Mesothelial cell of epicardium (in vitro differentiated cells): Measurements from ENCODE around the gene CHRDL2. TPM values are rescaled to one million over a fixed set of nuclear protein-coding genes. Genes with fewer than 3 reads are reported as not detected.

ENCODE experiments used
- DNase-seq, 2 experiments: peaks; one replicate each; pipeline ENCODE4 v3.0.0; 2021; ENCODE audit warnings: low spot score in 2 of 2; ENCODE audit not compliant: unreplicated experiment in 2 of 2
- H3K27ac Mint-ChIP-seq: 2 replicates; pipeline ENCODE4 v1.8.0; 2021; ENCODE audit warnings: mixed read lengths
- H3K27me3 Mint-ChIP-seq: 2 replicates; pipeline ENCODE4 v1.8.0; 2021; ENCODE audit warnings: low read depth, mixed read lengths
- H3K36me3 Mint-ChIP-seq: 2 replicates; pipeline ENCODE4 v1.8.0; 2021; ENCODE audit warnings: mixed read lengths
- H3K4me1 Mint-ChIP-seq: 2 replicates; pipeline ENCODE4 v1.8.0; 2021; ENCODE audit warnings: mixed read lengths
- H3K4me3 Mint-ChIP-seq: 2 replicates; pipeline ENCODE4 v1.8.0; 2021; ENCODE audit warnings: mild to moderate bottlenecking, moderate library complexity, mixed read lengths
- H3K9me3 Mint-ChIP-seq: 2 replicates; pipeline ENCODE4 v1.8.0; 2021; ENCODE audit warnings: mixed read lengths
- CTCF ChIP-seq: fragments of 200-600 bp; sonication (generic); IDR thresholded peaks from one replicate; pipeline ENCODE4 v1.5.0; 2021; ENCODE audit warnings: antibody characterized with exemption; ENCODE audit not compliant: unreplicated experiment
- total RNA-seq: library from RNA; stranded (reverse); gene quantifications from 3 replicates; pipeline ENCODE4 v1.2.1, GENCODE V29; 2021

The CHRDL2 gene
- total RNA-seq, 1 donor from 2014 or later: 0.65 TPM

GRCh38 chr11:74734559-74734925 lies 3.3 kb upstream of the CHRDL2 start:
- H3K27me3 Mint-ChIP-seq: peaks cover 75% of the 10 kb centered on the region
- H3K36me3 Mint-ChIP-seq: no peaks in the 10 kb centered on the region
- H3K27ac Mint-ChIP-seq: no peak overlapping the region
- no peak overlapping the region for H3K4me3 Mint-ChIP-seq
- H3K4me1 Mint-ChIP-seq: peaks cover 4% of the 10 kb centered on the region
- no peak for DNase-seq
- no peak for TF ChIP-seq CTCF
- H3K9me3 Mint-ChIP-seq: no peaks in the 10 kb centered on the region

GRCh38 chr11:74730571-74731260 lies 510 bp downstream of the CHRDL2 start:
- H3K4me1 Mint-ChIP-seq: peaks cover 4% of the 10 kb centered on the region
- no peak for DNase-seq
- TF ChIP-seq CTCF: no peak
- no peaks in the 10 kb centered on the region for H3K36me3 Mint-ChIP-seq
- no peaks in the 10 kb centered on the region for H3K9me3 Mint-ChIP-seq
- no peak overlapping the region for H3K27ac Mint-ChIP-seq
- peak overlapping the region; percentile 55 for H3K4me3 Mint-ChIP-seq
- peaks cover 89% of the 10 kb centered on the region for H3K27me3 Mint-ChIP-seq

- H3K36me3 Mint-ChIP-seq: no peaks in the 10 kb centered on the region
- H3K27me3 Mint-ChIP-seq: peaks cover 88% of the 10 kb centered on the region
- peaks cover 4% of the 10 kb centered on the region for H3K4me1 Mint-ChIP-seq
- DNase-seq: no peak
- H3K9me3 Mint-ChIP-seq: no peaks in the 10 kb centered on the region
- H3K27ac Mint-ChIP-seq: no peak overlapping the region
- no peak overlapping the region for H3K4me3 Mint-ChIP-seq
- TF ChIP-seq CTCF: no peak
These were observed 1.8 kb downstream of the CHRDL2 start for GRCh38 chr11:74729397-74729796.

- Mint-ChIP-seq H3K4me3 (no peak overlapping the region), H3K4me1 (no peaks in the 10 kb centered on the region), H3K27me3 (peaks cover 85% of the 10 kb centered on the region), H3K27ac (no peak overlapping the region), H3K9me3 (no peaks in the 10 kb centered on the region), H3K36me3 (no peaks in the 10 kb centered on the region)
- TF ChIP-seq CTCF: peak; percentile 81
- DNase-seq: peak in 1 of 2 experiments; percentile 75
These were observed 4.6 kb downstream of the CHRDL2 start for GRCh38 chr11:74726547-74727182.

GRCh38 chr11:74725701-74726100 lies 5.5 kb downstream of the CHRDL2 start:
- no peak for TF ChIP-seq CTCF
- no peak overlapping the region for H3K27ac Mint-ChIP-seq
- no peak for DNase-seq
- H3K4me3 Mint-ChIP-seq: no peak overlapping the region
- peaks cover 5% of the 10 kb centered on the region for H3K4me1 Mint-ChIP-seq
- no peaks in the 10 kb centered on the region for H3K9me3 Mint-ChIP-seq
- H3K36me3 Mint-ChIP-seq: no peaks in the 10 kb centered on the region
- H3K27me3 Mint-ChIP-seq: peaks cover 77% of the 10 kb centered on the region
